Heart left ventricle (tissue), 13 donors: ENCODE measurements around the gene TMEM214.

ENCODE experiments used
- POLR2A ChIP-seq, 2 donors: fragments of 450-650 bp; IDR thresholded peaks; one replicate each; pipeline ENCODE4 v1.6.1; 2017; ENCODE audit warnings: antibody characterized with exemption in 2 of 2, mild to moderate bottlenecking in 2 of 2, moderate library complexity in 2 of 2
- TF ChIP-seq, protein P1 (sequence below), 12 donors: fragments of 200-600 bp; sonication (generic) in 4 of 12; IDR thresholded peaks; one replicate each; pipeline versions ENCODE4 v1.5.0 to v1.8.0; 2018 to 2022; ENCODE audit warnings: antibody characterized with exemption in 12 of 12, mild to moderate bottlenecking in 5 of 12
- donor health status: ischemic (EF 13 %, LVEDD 7.1; RV severe dilation, severe dysfunction).
- donor health status: DM: no; HTN: yes; CAD: no.
- donor health status: DM: no; HTN: no; CAD: no.
- donor health status: ischemic (EF 25% LVEDD 6.9; RV normal size, moderate dysfunction).
- donor health status: ischemic (EF 25% LVEDD 5.7; RV mildly dilated, moderate dysfunction).
- donor health status: ischemic (EF 35%, LVEDD 5.7; RV mildly dilated, moderate dysfunction).
- donor health status: nonischemic (EF 11% LVEDD 7.7; RV severe dilation, severe dysfunction).
- donor health status: DM: yes; HTN: yes; CAD: no.
- donor health status: PGD.
- donor health status: ischemic (EF 29% LVEDD 5.4; RV normal size, mild dysfunction).
- donor health status: nonischemic (EF 23%, LVEDD 6.1; RV moderate dilation, normal function).

DNA sequence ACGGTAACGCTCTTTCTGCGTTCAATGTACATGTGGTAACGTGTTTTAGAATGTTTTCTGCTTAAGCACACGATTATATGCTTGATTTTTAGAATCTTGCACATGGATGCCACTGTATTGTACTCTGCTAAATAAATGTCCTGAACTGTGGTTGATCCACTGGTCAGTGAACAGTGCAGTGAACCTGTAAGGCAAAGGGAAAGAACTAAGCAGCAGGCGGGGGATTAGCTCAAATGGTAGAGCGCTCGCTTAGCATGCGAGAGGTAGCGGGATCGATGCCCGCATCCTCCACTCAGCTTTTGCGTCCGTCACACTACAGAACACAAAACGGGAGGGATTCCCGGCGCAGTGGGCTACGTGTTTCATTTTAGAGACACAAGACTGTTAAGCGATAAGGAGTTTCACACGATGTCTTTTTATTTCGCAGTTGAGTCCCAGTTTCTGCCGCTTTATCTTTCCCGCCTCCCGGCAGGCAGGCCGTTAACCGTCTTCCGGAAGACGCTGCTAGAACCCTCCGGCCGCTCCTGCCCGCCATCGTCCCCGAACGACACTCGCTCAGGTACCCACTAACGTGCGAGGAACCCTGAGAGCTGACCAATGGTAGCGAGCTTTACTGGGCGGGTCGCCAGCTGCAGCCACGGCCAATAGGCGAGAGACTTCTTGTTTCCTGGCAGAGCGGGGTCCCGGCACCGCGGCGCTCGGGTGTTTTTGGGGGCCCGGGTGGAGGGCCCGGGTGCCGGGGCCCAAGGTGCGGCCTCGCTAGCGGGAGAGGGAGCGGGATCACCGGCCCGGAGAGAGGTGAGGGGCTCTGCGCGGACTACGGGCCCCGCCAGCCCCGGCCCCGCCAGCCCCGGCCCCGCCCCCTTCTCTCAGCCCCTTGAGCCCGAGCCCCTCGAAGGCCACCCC lies 18.5 kb downstream of the TMEM214 start, which contains the start of gene AGBL5:
- peak in 1 of 2 donors; percentile 63 for TF ChIP-seq POLR2A (IDR thresholded peaks at IDR 0.05)
- TF ChIP-seq, protein P1, sequence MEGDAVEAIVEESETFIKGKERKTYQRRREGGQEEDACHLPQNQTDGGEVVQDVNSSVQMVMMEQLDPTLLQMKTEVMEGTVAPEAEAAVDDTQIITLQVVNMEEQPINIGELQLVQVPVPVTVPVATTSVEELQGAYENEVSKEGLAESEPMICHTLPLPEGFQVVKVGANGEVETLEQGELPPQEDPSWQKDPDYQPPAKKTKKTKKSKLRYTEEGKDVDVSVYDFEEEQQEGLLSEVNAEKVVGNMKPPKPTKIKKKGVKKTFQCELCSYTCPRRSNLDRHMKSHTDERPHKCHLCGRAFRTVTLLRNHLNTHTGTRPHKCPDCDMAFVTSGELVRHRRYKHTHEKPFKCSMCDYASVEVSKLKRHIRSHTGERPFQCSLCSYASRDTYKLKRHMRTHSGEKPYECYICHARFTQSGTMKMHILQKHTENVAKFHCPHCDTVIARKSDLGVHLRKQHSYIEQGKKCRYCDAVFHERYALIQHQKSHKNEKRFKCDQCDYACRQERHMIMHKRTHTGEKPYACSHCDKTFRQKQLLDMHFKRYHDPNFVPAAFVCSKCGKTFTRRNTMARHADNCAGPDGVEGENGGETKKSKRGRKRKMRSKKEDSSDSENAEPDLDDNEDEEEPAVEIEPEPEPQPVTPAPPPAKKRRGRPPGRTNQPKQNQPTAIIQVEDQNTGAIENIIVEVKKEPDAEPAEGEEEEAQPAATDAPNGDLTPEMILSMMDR (IDR thresholded peaks at IDR 0.05) = no peak
